Epithelial cell of umbilical artery (primary cell): ENCODE data around the gene GRIK5. TPM values are rescaled to one million over a fixed set of nuclear protein-coding genes. Genes with fewer than 3 reads are reported as not detected.

ENCODE experiments used
- total RNA-seq: library from RNA; depleted of rRNA; stranded (reverse); fragments of >200 nt; gene quantifications from 2 replicates; pipeline ENCODE4 v1.2.3, GENCODE V29; 2014

Gene GRIK5, protein sequence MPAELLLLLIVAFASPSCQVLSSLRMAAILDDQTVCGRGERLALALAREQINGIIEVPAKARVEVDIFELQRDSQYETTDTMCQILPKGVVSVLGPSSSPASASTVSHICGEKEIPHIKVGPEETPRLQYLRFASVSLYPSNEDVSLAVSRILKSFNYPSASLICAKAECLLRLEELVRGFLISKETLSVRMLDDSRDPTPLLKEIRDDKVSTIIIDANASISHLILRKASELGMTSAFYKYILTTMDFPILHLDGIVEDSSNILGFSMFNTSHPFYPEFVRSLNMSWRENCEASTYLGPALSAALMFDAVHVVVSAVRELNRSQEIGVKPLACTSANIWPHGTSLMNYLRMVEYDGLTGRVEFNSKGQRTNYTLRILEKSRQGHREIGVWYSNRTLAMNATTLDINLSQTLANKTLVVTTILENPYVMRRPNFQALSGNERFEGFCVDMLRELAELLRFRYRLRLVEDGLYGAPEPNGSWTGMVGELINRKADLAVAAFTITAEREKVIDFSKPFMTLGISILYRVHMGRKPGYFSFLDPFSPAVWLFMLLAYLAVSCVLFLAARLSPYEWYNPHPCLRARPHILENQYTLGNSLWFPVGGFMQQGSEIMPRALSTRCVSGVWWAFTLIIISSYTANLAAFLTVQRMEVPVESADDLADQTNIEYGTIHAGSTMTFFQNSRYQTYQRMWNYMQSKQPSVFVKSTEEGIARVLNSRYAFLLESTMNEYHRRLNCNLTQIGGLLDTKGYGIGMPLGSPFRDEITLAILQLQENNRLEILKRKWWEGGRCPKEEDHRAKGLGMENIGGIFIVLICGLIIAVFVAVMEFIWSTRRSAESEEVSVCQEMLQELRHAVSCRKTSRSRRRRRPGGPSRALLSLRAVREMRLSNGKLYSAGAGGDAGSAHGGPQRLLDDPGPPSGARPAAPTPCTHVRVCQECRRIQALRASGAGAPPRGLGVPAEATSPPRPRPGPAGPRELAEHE
- total RNA-seq: 2.3 and 4.3 TPM in 2 replicates

DNA sequence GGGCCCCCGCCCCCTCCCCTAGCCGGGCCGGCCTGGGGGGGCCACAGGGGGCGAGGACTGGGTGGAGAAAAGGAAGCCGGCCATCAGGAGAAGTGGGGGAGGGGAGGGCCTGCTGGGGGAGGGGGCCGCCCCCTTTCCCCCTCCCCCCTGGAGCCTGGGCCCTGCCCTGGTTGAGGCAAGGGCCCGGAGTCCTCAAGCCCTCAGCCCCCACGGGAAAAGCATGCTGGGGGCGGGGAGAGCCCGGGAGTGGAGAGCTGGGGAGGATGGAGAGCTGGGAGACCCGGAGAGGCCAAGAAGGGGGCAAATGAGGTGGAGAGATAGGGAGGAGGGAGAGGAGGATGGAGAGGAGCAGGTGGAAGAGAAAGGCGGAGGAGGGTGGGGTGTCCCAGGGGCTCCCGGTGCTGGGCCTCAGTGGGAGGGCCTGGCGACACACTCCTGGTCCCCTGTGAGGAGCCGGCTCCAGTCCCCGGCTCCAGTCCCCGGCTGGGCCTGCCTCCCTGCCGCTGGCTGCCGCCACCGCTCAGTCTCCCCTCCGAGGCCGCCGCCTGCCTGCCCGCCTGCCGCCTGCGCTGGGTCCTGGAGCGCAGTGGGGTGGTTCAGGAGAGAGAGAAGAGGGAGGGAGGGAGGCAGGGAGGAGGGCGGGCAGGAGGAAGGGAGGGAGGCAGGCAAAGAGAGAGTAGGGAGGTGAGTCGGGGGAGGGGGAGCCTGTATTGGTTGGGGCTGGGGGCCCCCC lies at the start of gene GRIK5:
Gene GRIK5, minus strand, starts transcription at position 588 of the 733 bp plus-strand sequence. CDS start 4,436 bp downstream, outside the sequence.

DNA sequence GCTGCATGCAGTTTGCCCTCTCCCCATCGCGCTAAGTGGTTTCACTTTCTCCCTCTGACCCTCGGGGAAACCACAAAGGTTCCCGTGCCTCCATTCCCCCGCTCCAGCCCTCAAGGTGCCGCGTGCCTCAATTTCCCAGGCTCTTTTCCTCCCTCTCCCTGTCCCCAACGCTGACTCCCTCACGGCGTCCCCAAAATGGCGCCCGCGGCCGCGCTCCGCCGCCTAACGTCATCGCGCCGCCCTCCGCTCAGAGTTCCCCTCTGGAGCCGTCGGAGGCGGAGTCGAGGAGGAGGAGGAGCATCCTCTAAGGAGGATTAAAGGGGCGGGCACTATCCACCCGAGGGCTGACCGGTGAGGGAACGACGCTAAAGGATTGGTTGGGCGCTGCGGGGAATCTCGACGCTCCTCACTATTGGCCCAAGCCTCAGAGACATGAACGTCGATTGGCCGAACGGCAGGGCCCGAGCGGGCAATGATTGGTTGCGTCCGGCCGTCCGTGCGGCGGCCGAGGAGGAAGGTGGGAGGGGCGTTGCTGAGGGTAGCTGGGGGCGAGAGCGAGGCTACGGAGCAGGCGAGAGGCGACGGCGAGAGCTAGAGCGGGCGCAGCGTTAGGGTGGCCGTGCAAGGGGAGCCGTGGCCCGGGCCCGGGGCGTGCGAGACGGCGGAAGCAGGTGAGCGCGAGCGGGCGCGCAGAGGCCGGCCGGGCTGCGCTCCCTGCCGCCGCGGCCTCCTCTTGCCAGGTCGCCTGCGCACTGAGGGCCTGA lies 5.8 kb upstream of the GRIK5 start, which contains the start of gene ZNF574:
Gene ZNF574, plus strand, starts transcription at position 551 of the 764 bp plus-strand sequence. CDS start 2,441 bp downstream, outside the sequence.

DNA sequence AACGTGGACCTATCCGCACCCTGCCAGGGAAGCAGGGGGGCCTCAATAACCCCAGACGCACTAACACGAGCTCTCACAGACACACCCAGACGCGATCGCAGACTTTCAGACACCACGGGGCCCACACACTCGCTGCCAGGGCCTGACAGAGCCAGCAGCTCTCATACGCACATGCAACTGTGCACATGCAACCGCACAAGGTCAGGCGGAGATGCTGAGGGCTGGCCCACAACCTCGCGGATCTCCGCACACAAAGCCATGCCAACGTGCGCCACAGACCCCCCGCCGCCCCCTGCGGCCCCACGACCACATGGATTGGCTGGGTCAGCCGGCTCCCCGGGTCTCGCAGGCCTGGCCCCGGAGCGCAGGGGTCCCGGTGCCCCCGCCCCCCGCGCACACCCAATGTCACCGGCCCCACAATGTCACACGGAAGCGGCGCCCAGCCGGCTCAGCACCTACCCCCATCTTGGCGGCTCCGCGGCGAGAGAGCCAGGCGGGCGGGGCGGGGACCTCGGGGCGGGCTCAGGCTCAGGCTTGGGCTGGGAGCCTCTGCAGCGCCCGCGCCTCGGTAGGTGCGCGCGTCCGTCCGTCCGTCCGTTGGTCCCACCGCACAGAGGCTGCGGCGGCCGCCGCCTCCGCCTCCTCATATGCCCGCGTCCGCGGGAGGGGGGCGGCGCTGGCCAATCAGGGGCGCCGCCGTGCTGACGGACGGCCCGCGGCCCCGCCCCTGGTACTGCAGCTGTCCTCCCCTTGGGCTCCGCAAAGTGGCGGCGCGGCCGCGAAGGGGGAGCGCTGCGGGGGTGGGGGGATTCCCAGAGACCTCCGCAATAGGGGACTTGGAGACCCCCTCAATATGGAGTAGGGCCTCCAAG lies 76.2 kb downstream of the GRIK5 start, which contains the start of gene ATP1A3:
Gene ATP1A3, minus strand, starts transcription at position 619 of the 872 bp plus-strand sequence. Its CDS starts 154 bp downstream, at position 465.

DNA sequence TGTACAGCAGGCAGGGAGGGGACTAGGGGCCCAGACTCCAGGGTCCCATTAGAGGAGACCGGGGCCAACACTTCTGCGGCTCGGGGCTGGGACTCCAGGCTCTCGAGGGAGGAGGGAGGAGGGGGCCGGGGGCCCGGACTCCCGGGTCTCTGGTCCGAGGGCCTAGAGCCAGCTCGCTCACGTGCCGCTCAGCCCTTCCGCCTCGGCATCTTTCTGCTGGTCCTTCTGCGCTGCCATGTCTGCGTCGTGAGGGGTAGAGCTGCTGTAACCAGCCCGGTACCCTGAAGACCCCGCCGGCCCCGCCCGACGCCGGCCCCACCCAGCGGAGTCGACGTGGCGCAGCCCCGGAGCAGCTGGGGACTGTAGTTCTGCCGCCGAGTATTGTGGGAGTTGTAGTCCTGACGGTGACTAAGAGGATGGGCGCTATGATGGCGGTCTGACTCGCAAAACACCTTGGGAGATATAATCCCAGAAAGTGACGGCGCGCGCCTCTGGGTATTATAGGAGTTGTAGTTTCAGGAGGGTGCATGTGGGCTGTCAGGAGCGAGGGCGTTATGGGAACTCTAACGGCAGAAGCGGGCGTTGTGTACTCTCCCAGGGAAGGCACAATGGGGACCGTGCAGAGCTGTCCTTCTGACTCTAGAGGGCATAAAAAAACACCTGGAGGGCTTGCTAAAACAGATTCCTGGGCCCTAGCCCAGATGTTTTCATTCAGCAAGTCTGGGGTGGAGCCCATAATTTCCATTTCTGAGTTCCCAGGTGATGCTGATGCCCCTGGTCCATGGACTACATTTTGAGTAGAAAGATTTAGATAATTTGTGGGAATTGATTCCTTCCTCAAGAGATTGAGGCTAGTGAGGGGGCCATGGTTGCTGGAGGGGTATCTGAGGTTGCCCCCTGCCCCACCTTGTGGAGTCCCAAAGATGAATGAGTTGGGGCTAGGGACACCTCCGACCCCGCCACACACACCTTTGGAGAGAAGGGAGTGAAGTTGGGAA lies 110.7 kb downstream of the GRIK5 start, which contains the start of gene RABAC1:
Gene RABAC1, minus strand, starts transcription at position 266 of the 998 bp plus-strand sequence. Its CDS starts 29 bp downstream, at position 237.

Other genes starting within 250 kb of the GRIK5 start
- not detected in 2 replicates for gene LYPD4, start 225.5 kb downstream of the GRIK5 start, total RNA-seq
- not detected in 2 replicates for gene DMRTC2, start 225.2 kb downstream of the GRIK5 start, total RNA-seq
- 356 and 1,098 TPM in 2 replicates for gene RPS19, start 210.0 kb downstream of the GRIK5 start, total RNA-seq
- gene CD79A, start 192.9 kb downstream of the GRIK5 start, total RNA-seq: 0.15 TPM in 1 of 2 replicates, not detected in the other
- gene ARHGEF1, start 187.0 kb downstream of the GRIK5 start, total RNA-seq: 35.6 and 43.5 TPM in 2 replicates
- not detected in 2 replicates for gene ERFL, start 141.8 kb downstream of the GRIK5 start, total RNA-seq
- gene RABAC1, start 110.9 kb downstream of the GRIK5 start, total RNA-seq: 86.8 and 165 TPM in 2 replicates
- 0.15 TPM in 1 of 2 replicates, not detected in the other for gene ATP1A3, start 76.0 kb downstream of the GRIK5 start, total RNA-seq
- gene ZNF574, start 6.0 kb upstream of the GRIK5 start, total RNA-seq: 10.9 and 11.0 TPM in 2 replicates
- under 0.01 and 0.15 TPM in 2 replicates for gene POU2F2, start 62.2 kb upstream of the GRIK5 start, total RNA-seq
- 12.7 and 24.3 TPM in 2 replicates for gene DEDD2, start 147.5 kb upstream of the GRIK5 start, total RNA-seq
- gene ZNF526, start 150.1 kb upstream of the GRIK5 start, total RNA-seq: 8.8 and 10.2 TPM in 2 replicates
- 12.9 and 13.6 TPM in 2 replicates for gene GSK3A, start 172.4 kb upstream of the GRIK5 start, total RNA-seq
- gene ERF, start 184.9 kb upstream of the GRIK5 start, total RNA-seq: 21.1 and 31.9 TPM in 2 replicates
- gene CIC, start 199.0 kb upstream of the GRIK5 start, total RNA-seq: 11.0 and 21.6 TPM in 2 replicates
- gene PRR19, start 231.9 kb upstream of the GRIK5 start, total RNA-seq: not detected in 2 replicates
- 36.9 and 48.1 TPM in 2 replicates for gene PAFAH1B3, start 232.4 kb upstream of the GRIK5 start, total RNA-seq
- not detected in 2 replicates for gene TMEM145, start 243.1 kb upstream of the GRIK5 start, total RNA-seq